PC-3 (cell line): ENCODE measurements around the gene WTIP.

ENCODE experiments used
- EZH2 ChIP-seq: fragments of 300-600 bp; sonication (generic); IDR thresholded peaks from one replicate; pipeline ENCODE4 v1.6.1; 2017; ENCODE audit warnings: antibody characterized with exemption, mild to moderate bottlenecking, low read length; ENCODE audit not compliant: unreplicated experiment
- TF ChIP-seq, protein P1 (sequence below): fragments of 300-600 bp; sonication (generic); conservative IDR thresholded peaks from 2 replicates; pipeline ENCODE4 v1.5.1; 2017; ENCODE audit warnings: antibody characterized with exemption, low read depth, mild to moderate bottlenecking, low read length

DNA sequence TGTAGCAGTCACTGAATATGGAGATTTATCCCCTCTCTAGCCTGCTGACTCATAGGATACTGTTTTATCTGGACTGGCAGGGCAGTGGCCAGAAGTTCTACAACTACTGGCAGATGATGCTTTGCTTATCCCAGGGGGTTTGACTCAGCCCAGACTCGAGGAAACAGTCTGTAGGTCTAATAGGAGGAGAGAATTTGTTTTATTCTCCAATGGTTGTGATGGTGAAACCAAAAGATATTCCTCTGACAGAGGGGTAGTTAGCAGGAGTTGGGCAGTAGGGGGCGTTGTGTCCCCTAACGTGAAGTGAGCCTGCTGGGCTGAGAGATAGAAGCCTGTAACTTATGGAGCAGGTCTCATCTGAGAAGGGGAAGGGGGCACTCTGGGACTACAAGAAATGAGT lies 74.9 kb downstream of the WTIP start:
- TF ChIP-seq, protein P1, sequence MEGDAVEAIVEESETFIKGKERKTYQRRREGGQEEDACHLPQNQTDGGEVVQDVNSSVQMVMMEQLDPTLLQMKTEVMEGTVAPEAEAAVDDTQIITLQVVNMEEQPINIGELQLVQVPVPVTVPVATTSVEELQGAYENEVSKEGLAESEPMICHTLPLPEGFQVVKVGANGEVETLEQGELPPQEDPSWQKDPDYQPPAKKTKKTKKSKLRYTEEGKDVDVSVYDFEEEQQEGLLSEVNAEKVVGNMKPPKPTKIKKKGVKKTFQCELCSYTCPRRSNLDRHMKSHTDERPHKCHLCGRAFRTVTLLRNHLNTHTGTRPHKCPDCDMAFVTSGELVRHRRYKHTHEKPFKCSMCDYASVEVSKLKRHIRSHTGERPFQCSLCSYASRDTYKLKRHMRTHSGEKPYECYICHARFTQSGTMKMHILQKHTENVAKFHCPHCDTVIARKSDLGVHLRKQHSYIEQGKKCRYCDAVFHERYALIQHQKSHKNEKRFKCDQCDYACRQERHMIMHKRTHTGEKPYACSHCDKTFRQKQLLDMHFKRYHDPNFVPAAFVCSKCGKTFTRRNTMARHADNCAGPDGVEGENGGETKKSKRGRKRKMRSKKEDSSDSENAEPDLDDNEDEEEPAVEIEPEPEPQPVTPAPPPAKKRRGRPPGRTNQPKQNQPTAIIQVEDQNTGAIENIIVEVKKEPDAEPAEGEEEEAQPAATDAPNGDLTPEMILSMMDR, result peak; percentile 61
- no peak for TF ChIP-seq EZH2
